Hematopoietic multipotent progenitor cell (in vitro differentiated cells): ENCODE measurements around the gene DNAH2. TPM values are rescaled to one million over a fixed set of nuclear protein-coding genes. Genes with fewer than 3 reads are reported as not detected.

Source experiments
- DNase-seq, 3 donors: peaks; one replicate each; pipeline ENCODE4 v3.0.0-alpha.2; 2011 to 2015; ENCODE audit warnings: low read depth in 2 of 3, low spot score in 2 of 3
- total RNA-seq: library from RNA; depleted of rRNA; stranded (reverse); fragments of >200 nt; gene quantifications from one replicate; pipeline ENCODE4 v1.2.3, GENCODE V29; 2012

DNAH2 gene
- total RNA-seq, 1 donor: under 0.01 TPM

DNA sequence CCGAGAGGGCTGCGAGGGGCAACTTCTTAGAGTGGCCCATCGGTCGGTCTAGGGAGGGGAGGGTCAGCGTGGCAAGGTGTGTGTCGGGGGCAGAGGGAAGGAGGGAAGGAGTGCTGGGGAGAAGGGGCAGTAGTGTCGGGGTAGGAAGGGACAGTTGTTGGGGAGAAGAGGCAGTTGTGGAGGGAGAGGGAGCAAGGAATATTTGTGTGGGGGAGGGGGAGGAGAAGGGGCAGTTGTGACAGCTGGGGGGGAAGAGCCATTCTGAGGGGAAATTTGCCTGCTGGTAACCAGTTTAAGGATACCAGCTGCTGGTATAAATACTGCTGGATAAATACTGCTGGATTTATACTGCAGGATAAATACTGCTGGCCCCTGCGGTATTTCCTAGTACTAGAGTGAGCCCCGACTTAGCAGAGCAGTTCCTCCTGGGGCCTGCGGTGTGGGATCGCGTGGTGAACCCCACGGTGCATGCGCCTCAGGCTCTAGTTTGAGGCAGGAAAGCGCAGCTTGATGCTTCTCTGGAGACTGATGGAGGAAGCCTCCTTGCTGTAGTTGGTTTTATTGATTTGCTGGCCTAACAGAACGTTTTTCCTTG is 309 bp downstream of the DNAH2 start:
- peak in 2 of 3 donors; percentile 68 to 71 for DNase-seq

DNA sequence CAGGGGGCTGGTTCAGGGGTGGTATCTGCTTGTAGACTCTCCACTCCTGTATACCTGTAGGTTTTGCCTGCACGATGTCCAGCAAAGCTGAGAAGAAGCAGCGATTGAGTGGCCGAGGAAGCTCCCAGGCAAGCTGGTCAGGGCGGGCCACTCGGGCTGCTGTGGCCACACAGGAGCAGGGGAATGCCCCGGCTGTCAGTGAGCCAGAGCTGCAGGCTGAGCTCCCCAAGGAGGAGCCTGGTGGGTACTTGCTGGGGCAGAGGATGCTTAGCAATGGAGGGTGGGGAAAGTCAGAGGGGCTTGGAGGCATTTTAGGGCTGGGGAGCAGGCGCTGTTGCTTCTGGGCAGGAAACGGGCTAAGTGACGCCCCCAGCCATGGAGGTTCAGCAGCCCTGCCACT is 2.1 kb downstream of the DNAH2 start:
- DNase-seq: no peak

DNA sequence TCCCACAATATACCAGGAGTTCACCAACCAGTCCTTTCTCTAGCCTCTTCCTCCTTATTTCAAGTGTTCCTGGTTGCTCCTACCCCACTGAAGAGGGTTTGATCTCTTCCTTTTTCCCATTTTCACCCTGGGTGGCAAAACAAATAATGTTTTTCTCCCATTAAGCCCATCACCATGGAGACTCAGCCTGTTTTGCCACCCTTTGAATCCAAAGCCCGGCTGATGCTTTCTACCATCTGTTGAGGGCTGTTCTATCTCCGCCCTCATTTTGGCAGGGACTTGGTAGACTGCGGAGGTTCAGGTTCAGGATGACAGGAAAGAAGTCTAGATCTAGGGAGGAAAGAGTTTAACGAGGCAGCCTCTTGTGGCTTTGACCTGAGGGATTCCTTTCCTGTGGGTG is 2.6 kb downstream of the DNAH2 start:
- no peak for DNase-seq

DNA sequence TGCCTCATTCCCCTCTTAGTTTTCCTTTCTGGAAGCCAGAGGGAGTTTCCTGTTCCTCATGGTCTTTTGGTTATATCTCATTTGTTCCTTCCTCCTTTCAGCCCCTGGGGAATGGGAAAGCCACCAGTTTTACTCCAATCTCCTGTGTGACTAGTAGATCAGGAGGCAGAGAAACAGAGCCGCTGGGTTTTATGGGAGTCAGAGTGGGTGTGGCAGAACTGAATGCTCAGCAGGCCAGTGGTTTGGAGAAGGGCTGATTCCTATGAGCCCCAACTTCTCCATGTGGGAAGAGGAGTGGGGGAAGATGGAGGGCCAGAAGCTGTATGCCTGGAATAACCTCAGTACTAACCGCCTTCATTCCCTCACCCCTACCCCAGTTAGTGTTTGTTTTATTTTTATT is 4.1 kb downstream of the DNAH2 start:
- no peak for DNase-seq

DNA sequence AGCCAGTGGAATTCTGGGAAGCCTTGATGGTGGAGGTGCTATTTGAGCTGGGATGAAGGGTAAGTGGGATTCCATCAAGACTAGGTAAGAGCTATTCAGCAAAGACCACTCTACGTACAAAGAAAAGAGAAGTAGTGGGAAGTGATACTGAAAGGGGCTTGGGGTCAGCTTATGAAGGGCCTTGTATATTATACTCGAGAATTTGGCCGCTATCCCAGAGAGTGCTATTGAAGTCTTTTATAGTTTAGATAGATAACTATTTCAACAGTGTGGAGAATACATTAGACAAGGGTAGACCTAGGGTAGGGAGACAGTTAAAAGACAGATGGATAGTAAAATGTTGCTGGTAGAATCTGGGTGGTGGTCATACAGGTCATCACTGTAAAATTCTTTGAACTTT is 10.3 kb downstream of the DNAH2 start:
- no peak for DNase-seq

DNA sequence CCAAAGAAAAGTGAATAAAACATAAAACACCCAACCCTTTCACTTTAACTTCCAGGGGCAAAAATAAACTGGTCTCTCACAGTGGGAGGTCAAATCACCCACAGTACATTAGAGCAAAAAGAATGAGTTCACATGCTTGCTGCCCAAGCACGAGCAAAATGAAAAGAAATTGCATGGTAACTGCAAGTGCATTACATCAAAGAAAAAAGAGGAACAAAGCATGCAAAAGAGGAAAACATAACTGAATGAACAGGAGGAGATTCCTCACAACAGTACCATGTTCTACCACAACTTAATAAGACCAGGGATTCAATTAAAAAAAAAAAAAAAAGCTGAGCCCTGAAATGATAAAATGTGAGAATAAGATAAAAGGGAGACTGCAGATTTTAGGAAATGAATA is 12.3 kb downstream of the DNAH2 start:
- DNase-seq: peak in 1 of 3 donors; percentile 56

DNA sequence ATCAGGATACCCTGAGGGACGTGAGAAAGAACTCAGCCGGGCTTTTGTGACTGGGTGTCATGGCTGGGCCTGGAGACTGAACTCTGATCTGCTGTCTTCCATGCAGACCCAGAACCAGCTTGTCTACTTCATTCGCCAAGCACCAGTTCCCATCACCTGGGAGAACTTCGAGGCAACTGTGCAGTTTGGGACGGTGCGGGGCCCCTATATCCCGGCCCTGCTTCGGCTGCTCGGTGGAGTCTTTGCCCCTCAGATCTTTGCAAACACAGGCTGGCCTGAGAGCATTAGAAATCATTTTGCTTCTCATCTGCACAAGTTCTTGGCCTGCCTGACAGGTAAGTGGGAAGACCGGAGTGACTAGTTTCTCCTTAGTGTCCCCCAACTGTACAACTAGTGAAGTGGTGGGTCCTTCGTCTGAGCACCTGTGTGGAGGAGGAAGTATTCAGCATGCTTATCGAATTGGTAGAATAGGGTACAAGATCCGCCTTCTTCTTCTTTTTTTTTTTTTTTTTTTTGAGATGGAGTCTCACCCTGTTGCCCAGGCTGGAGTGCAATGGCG is 15.5 kb downstream of the DNAH2 start:
- DNase-seq: no peak

DNA sequence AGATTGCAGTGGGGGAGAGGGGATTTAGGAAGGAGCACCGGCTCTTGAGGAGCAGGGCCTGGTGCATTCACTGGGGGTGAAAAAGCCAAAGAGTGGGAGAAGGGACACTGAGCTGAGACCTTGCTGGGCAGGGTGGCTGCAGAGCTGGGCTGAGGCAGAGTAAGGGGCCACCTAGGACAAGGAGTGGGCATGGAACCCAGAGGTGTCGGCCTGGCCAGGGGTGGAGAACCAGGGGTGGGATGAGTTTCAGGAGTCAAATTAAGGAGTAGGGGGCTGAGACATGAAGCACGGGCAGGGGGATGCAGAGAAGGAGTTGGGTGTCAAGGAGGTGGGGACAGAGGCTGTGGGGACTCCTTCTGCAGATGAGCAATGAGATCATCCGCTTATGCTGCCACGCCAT is 20.1 kb downstream of the DNAH2 start:
- no peak for DNase-seq

DNA sequence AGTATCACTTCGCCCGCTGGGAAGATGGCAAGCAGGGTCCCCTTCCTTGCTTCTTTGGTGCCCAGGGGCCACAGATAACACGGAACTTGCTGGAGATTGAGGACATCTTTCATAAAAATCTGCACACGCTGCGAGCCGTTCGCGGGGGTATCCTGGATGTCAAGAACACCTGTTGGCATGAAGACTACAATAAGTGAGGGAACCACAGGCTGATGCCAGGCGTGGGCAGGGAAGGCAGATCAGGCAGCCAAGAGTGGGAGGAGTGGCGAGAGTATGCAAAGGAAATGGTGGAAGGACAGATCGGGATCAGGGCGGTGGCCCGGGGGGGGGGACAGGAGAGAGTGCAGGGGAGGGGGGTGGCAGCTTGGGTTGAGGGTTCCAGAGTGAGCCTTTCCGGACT is 22.2 kb downstream of the DNAH2 start:
- DNase-seq: no peak

DNA sequence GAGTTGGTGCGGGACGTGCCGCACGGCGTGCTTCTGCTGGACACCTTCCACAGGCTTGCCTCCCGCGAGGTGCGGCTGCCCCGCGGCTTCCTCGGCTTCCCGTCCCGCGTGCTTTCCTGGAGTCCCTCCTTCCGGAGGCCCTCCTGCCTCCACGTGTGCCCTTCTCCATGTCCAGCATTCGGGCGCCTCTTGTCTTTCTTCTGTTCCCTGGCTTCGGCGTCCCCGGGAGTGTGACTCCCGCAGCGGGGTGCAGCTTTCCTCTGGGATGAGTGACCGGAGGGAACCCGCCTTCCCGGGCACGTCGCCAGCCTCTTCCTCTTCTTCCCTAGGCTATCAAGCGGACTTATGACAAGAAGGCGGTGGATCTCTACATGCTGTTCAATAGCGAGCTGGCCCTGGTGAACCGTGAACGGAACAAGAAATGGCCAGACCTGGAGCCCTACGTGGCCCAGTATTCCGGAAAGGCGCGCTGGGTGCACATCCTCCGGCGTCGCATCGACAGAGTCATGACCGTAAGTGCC is 23.0 kb downstream of the DNAH2 start:
- DNase-seq: no peak

DNA sequence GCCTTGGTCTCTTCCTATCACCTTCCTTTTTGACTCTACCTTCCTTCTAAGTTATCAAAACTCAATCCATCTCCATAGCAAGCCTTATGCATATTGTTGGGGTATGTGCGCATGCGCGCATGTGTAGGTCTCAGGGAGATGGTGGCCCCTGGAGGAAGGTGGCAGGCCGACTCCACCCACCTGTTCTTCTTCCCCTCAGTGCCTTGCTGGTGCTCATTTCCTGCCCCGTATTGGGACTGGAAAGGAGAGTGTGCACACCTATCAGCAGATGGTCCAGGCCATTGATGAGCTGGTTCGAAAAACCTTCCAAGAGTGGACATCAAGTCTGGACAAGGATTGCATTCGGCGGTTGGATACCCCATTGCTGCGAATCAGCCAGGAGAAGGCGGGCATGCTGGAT is 25.2 kb downstream of the DNAH2 start:
- no peak for DNase-seq

DNA sequence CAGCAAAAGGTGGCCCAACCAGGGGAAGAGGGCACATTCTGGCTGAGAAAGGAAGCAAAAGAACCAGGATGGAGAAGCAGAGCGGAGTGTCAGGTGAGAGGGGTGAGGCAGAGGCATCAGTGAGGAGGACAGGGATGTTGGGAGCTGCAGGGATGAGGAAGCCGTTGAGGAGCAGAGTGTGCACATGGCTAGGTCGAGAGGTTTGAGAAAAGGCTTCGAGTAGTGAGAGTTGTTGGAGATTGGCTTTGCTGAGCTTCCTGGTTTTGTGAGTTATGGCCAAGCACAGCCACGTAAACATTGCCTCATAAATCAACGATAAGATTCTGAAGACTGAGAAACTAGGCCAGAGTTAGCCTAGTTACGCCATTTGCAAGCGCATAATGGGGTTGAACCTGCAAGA is 26.9 kb downstream of the DNAH2 start:
- no peak for DNase-seq

DNA sequence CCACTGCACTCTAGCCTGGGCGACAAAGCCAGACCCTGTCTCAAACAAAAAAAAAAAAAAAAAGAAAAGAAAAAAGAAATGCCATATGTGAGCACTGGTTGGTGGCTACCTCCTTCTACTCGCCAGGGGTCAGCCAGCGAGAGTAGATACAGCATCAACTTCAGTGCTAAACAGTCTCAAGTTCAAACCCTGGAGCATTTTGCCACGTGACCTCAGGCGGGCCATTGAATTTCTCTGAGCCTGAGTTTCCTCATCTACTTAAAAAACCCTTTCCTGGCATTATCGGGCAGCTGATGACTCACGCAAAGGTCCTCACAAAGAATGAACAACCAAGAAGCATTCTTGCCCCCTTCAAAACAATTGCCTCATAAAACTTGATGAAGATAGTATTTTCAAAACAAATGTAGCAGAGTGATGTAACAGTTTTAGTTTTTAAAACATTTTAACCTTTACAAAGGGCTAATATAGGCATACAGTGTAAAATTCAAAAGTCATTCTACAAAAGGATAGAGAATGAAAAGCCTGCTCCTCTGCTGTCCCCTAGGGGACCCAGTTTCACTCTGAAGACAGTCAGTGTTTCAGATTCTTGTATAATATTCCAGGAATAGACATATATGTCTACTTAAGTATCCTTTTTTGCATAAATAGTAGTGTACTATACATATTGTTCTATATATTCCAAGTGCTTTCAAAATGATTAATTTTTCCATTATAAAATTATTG is 28.4 kb downstream of the DNAH2 start:
- DNase-seq: peak in 2 of 3 donors; percentile 28 to 34

DNA sequence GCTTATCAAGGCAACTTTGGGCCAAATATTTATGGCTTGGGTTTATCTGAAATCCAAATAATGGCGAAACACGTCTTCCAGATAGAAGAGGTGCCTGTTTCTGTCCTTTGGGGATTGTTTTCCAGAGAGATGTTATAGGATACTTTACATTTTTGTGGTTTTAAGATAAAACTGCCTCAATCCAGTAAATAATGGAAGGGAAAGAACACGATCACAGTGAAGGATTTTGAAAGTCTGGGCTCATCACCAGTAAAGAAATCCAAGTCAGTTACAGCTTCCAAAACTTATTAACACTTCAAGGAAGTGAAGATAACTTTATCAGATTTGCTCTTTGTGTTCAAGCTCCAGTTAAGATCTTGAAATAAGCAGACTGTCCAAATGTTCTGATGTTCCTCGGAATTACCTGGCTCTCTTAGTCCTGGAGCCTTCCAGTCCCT is 30.1 kb downstream of the DNAH2 start:
- no peak for DNase-seq

DNA sequence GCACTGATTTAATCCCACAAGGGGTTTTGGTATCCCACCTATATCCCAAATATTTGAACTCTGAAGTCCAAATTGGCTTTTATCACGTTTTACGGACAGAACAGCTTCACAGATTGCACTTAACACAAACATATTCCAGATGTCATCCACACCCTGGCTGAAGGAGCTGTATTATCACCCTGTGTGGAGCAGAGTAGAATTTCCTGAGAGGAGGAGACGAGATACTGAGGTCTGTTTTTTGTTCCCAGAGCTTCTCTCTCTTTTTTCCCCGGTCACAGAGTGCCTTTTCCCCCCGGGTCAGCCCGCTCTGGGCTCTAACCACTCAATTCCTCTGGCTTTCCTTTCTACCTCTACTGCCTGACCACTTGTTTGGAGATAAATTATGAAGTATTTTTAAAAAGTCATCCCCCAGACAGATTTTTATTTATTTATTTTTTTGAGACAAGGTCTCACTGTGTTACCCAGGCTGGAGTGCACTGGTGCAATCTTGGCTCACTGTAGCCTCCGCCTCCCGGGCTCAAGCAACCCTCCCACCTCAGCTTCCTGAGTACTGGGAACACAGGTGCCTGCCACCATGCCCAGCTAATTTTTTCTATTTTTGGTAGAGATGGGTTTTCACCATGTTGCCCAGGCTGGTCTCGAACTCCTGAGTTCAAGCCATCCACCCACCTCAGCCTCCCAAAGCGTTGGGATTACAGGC is 30.7 kb downstream of the DNAH2 start:
- DNase-seq: no peak

DNA sequence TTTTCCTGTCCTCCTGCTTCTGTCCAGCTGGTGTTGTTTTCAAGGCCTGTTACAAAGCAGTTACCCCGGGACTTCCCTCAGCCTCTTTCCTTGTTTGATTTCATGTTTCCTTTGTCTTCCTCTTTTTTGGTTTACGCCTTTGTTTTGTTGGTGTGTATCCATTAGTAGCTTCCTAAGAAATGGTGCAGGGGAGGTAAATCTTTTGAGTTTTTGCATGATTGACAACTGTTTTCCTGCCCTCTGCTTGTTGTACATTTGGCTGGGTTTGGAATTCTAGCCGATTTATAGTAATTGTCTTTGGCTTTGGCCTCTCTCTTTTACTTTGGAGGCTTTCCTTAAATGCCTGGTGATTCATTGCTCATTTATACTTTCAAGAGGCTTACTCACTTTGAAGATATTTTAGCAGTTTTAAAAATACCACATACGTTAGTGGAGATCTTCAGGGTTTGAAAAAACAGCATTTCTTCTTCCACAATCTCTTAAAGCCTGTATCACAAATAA is 32.8 kb downstream of the DNAH2 start:
- no peak for DNase-seq

DNA sequence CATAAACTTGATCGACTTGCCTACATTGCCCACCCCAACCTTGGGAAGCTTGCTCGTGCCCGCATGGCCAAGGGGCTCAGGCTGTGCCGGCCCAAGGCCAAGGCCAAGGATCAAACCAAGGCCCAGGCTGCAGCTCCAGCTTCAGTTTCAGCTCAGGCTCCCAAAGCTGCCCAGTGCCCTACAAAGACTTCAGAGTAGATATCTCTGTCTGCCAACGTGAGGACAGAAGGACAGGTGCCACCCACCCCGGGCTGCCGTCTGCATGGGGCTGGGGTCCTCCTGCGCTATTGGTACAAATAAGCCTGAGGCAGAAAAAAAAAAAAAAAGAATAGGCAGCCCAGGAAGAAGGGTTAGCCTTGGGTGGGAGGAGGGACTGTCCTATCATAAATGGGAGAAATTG is 37.1 kb downstream of the DNAH2 start:
- no peak for DNase-seq

DNA sequence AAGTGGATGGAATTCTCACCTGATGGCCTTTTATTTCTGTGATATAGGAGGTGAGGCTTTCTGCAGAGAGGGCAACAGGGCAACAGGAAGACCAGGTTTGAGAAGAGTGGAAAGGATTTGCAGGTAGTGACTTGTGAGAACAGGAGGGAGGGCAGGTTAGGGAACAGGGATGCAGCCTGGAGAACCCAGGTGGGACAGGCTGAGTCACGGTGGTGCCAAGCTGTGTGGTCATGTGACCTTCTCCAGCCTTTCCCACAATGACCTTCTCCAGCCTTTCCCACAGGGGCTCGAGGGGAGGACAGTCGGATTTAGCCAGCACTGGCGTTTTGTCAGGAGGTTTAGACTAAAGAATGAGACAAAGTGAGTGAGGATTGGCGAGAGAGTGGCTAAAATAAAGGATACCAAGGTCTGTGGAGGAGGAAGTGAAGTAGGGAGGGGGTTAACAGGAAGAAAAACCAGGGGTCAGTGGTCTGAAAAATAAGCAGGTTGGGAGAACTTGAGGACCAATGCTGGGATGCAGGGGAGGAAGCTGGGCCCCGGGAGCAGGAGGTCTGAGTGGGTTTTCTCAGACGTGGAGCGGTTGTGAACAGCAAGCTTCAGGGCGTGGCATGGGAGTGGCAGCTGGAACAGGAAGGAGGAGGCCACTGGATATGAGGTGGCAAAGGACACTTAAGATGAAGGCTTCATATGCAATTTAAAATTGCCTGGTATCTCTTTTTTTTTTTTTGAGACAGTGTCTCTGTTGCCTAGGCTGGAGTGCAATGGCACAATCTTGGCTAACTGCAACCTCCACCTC is 37.7 kb downstream of the DNAH2 start:
- DNase-seq: no peak

DNA sequence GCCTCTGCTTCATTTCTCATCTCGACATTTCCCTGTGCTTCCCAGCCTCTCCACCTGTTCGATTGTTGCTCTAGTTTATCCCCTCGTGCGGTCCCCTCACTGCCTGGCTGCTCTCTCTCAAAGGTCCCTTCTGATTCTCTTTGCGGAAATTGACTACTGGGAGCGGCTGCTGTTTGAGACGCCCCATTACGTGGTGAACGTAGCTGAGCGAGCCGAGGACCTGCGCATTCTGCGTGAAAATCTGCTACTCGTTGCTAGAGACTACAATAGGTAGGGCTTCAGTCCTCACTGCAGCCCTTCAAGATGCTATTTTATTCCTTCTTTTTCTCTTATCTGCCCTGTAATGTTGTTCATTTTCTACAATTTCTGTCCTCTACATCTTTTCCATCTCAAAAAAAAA is 39.4 kb downstream of the DNAH2 start:
- no peak for DNase-seq

DNA sequence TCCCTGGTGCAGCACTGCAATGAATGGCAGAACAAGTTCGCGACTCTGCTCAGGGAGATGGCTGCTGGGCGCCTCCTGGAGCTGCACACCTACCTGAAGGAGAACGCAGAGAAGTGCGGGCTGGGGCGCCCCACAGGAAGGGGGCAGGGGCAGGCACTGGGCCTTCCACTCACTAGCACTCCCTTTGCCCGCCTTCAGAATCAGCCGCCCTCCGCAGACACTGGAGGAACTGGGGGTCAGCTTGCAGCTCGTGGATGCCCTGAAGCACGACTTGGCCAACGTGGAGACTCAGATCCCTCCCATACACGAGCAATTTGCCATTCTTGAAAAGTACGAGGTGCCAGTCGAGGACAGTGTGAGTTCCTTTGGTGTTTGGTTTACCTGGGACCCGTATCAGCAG is 46.4 kb downstream of the DNAH2 start:
- no peak for DNase-seq

DNA sequence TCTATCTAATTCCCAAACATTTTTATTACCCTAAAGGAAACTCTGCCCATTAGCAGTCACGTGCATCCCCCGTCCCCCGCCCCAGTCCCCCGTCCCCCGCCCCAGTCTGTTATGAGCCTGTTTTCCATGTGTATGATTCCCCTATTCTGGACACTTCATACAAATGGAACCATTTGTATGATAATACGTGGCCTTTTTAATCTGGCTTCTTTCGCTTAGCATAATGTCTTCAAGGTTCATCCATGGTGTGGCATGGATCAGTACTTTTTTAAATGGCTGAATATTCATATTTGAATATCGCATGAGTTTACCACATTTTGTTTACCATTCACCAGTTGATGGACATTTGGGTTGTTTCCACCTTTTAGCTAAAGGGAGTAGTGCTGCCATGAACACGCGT is 49.5 kb downstream of the DNAH2 start:
- no peak for DNase-seq
